Neural cell (in vitro differentiated cells): Measurements from ENCODE around the gene DBX1.

Experiments used
- EP300 ChIP-seq: fragments of 450-650 bp; conservative IDR thresholded peaks from 2 replicates; pipeline ENCODE4 v1.6.1; 2014; ENCODE audit warnings: antibody characterized with exemption, mild to moderate bottlenecking, moderate library complexity; ENCODE audit not compliant: poor library complexity, severe bottlenecking
- EZH2 ChIP-seq: fragments of 200-600, 300-800 bp; shearing (Covaris generic), sonication (generic); IDR thresholded peaks from 2 replicates; pipeline ENCODE4 v1.6.1; 2014; ENCODE audit warnings: antibody characterized with exemption, low read length, borderline replicate concordance, mild to moderate bottlenecking; ENCODE audit not compliant: insufficient read depth, poor library complexity, severe bottlenecking
- POLR2AphosphoS5 ChIP-seq: IDR thresholded peaks from 2 replicates; pipeline ENCODE4 v1.6.1; 2012
- TAF1 ChIP-seq: IDR thresholded peaks from 2 replicates; pipeline ENCODE4 v1.6.1; 2012; ENCODE audit warnings: low read depth
- TF ChIP-seq, protein P1 (sequence below): fragments of 450-650 bp; IDR thresholded peaks from 2 replicates; pipeline ENCODE4 v1.5.1; 2014; ENCODE audit warnings: antibody characterized with exemption, mild to moderate bottlenecking, moderate library complexity; ENCODE audit not compliant: poor library complexity, severe bottlenecking

- TF ChIP-seq, protein P1, sequence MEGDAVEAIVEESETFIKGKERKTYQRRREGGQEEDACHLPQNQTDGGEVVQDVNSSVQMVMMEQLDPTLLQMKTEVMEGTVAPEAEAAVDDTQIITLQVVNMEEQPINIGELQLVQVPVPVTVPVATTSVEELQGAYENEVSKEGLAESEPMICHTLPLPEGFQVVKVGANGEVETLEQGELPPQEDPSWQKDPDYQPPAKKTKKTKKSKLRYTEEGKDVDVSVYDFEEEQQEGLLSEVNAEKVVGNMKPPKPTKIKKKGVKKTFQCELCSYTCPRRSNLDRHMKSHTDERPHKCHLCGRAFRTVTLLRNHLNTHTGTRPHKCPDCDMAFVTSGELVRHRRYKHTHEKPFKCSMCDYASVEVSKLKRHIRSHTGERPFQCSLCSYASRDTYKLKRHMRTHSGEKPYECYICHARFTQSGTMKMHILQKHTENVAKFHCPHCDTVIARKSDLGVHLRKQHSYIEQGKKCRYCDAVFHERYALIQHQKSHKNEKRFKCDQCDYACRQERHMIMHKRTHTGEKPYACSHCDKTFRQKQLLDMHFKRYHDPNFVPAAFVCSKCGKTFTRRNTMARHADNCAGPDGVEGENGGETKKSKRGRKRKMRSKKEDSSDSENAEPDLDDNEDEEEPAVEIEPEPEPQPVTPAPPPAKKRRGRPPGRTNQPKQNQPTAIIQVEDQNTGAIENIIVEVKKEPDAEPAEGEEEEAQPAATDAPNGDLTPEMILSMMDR: no peak
- TF ChIP-seq EZH2 (no peak), EP300 (no peak), POLR2AphosphoS5 (no peak), TAF1 (no peak)
Observed at GRCh38 chr11:20114588-20114987, 45.7 kb downstream of the DBX1 start.
